Kidney epithelial cell (primary cell): ENCODE results near the gene PITRM1. TPM values are rescaled to one million over a fixed set of nuclear protein-coding genes. Genes with fewer than 3 reads are reported as not detected.

Source experiments
- DNase-seq: peaks from one replicate; pipeline ENCODE4 v3.0.0-alpha.2; 2010; ENCODE audit warnings: low read depth
- H3K27me3 ChIP-seq: 2 replicates; pipeline ENCODE4 v1.6.0; 2011; ENCODE audit warnings: low read length; ENCODE audit not compliant: control insufficient read depth, insufficient read depth
- H3K36me3 ChIP-seq: 2 replicates; pipeline ENCODE4 v1.5.1; 2011; ENCODE audit warnings: low read length; ENCODE audit not compliant: control insufficient read depth, insufficient read depth
- H3K4me3 ChIP-seq: 2 replicates; pipeline ENCODE4 v1.5.1; 2011; ENCODE audit warnings: low read depth, mild to moderate bottlenecking, control low read depth, low read length
- total RNA-seq: library from RNA; depleted of rRNA; stranded (reverse); fragments of >200 nt; gene quantifications from 2 replicates; pipeline ENCODE4 v1.2.3, GENCODE V29; 2015
- TF ChIP-seq, protein P1 (sequence below): IDR thresholded peaks from 2 replicates; pipeline ENCODE4 v1.5.1; 2011; ENCODE audit warnings: mild to moderate bottlenecking, moderate library complexity, low read length, control low read depth, inconsistent platforms; ENCODE audit not compliant: insufficient read depth, poor library complexity, severe bottlenecking

Gene PITRM1
- total RNA-seq, 1 donor from 2014 or later = 74.1 TPM

DNA sequence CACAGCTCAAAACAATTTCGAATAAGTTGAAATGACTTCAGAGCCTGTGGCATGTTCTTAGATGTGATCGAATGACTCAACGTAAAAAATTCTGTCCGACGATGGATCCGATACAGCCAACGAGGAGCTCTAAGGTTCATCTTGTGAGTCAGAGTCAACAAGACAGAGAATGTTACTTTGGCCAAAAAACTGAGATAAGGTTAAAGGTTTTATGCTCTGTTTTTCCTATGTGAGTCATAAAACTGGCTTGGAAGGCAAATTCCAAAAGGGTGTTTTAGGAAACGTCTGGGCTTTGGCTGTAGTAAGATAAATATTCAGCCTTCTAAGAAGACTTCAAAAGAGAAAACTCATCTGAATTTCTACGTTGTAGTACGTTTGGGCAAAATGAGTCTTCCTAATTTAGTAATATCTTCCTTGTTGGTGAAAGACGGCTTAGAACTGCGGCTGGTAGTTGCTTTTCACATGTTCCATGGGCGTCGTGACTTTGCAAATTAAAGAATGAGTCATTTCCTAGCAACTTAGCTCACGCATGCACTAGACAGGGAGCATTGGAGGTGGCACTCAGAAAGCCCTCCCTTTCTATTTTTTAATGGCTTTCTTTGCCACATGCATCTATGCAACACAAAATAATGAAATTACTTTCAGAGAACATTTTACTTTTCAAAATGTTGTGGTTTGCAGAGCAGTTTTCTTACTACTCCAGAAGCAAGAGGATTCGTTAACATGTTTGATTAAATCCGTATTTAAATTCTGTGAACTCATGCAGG, 77.0 kb downstream of the PITRM1 start:
- DNase-seq = peak; percentile 99
- H3K36me3 ChIP-seq = peaks cover 3% of the 10 kb centered on the region
- H3K4me3 ChIP-seq = no peak overlapping the region
- no peaks in the 10 kb centered on the region for H3K27me3 ChIP-seq
- TF ChIP-seq, protein P1, sequence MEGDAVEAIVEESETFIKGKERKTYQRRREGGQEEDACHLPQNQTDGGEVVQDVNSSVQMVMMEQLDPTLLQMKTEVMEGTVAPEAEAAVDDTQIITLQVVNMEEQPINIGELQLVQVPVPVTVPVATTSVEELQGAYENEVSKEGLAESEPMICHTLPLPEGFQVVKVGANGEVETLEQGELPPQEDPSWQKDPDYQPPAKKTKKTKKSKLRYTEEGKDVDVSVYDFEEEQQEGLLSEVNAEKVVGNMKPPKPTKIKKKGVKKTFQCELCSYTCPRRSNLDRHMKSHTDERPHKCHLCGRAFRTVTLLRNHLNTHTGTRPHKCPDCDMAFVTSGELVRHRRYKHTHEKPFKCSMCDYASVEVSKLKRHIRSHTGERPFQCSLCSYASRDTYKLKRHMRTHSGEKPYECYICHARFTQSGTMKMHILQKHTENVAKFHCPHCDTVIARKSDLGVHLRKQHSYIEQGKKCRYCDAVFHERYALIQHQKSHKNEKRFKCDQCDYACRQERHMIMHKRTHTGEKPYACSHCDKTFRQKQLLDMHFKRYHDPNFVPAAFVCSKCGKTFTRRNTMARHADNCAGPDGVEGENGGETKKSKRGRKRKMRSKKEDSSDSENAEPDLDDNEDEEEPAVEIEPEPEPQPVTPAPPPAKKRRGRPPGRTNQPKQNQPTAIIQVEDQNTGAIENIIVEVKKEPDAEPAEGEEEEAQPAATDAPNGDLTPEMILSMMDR = no peak

DNA sequence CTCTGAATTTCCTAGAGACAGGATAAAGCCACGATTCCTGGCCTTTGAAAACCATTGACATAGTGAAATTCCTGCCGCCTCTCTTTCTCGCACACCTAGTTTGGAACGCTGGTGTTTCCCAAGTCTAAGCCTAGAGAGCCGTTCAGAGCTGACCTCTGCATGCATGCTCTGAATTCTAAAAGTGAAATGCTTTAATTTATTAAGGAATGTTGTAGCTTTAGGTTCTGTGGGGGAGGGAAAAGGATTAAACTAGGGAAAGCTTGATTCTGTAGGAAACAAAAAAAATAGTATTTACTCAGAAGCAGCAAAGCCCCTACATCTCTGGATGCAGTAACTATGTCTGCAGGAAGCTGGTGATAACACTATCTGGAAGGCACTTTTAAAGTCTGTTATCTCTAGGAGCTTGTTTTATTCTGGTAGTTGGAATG, 78.0 kb downstream of the PITRM1 start:
- TF ChIP-seq, protein P1 = no peak
- no peak overlapping the region for H3K4me3 ChIP-seq

DNA sequence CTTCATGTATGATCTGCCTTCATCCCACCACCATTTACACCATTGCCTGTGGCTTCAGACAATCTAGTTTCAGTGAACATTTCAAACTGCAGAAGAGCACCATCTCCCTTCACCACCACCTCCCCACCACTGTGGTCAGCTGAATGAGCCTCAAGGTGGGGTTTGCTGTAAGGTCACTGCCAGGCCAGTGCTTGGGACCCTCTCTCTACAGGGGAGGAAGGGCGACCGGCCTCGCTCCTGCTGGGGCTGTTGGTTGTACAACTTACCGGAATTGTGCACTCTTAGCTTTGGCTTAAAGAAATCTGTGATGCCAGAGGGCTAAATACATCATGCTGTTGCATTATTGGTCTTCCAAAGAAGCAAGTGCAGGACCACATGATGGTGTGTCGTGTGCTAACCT, 78.6 kb downstream of the PITRM1 start:
- Histone ChIP-seq H3K27me3 (no peaks in the 10 kb centered on the region), H3K4me3 (no peak overlapping the region), H3K36me3 (no peaks in the 10 kb centered on the region)
- TF ChIP-seq, protein P1 = no peak
- no peak for DNase-seq

More for the DNA sequence above, 78.0 kb downstream of the PITRM1 start:
- Histone ChIP-seq H3K27me3 (no peaks in the 10 kb centered on the region), H3K36me3 (peaks cover under 1% of the 10 kb centered on the region)
- no peak for DNase-seq

DNA sequence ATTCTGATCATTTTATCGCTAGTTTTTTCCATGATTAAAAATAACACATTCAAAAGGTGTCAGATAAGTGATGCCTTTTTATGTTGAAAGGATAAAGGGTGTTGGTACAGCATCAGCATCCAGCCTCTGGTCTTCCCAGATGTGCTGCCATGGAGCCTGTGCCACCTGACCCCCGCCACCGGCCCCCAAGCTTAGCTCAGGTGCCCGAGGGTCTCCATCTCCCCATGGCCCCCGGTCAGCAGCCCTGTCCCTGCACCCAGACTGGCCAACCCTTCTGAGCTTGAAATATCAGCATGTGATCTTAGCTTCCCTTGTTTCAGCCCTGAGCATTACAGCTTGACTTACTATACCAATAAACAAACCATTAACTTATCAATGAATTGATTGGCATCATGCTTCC, 80.7 kb downstream of the PITRM1 start:
- no peak overlapping the region for H3K4me3 ChIP-seq

DNA sequence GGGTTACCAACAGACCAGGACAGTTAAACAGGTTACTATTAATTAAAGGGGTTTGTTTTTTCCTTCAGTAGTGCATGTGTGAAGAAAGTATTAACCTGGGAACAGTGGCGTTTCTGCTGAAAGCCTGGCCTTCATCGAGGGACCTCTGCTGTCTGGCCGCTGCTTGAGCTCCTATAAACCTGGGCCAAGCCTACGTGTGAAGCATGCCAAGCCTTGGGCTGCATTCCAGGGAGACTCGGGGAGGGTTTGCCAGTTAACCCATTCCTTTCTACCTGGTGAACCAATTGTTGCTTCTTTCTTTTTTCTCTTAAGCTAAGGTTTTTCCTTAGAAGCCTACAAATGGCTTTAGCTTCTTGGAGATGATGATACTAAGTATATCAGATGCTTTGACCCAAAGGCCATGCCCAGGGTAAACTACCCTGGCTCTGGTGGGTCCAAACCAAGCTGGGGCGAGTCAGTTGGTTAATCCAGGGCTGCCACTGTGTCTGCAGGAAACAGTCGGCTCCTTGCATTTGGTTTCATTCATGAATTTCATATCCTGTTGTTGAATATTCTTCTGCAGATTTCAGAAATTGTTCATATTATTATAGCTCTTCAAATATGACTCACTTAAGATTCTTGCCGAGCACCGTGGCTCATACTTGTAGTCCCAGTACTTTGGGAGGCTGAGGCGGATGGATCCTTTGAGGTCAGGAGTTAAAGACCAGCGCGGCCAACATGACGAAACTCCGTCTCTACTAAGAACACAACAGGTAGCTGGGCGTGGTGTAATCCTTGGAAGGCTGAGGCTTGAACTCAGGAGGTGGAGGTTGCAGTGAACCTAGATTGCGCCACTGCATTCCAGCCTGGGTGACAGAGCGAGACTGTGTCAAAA, 81.4 kb downstream of the PITRM1 start:
- DNase-seq = peak; percentile 51
- TF ChIP-seq, protein P1 = no peak
- no peak overlapping the region for H3K4me3 ChIP-seq
- no peaks in the 10 kb centered on the region for H3K27me3 ChIP-seq
- no peaks in the 10 kb centered on the region for H3K36me3 ChIP-seq

More for the DNA sequence above, 80.7 kb downstream of the PITRM1 start:
- DNase-seq = no peak
- TF ChIP-seq, protein P1 = no peak
- H3K27me3 ChIP-seq = no peaks in the 10 kb centered on the region
- H3K36me3 ChIP-seq = no peaks in the 10 kb centered on the region
